Muscle layer of duodenum (tissue), 2 donors: ENCODE measurements around the gene KIAA1549.

ENCODE experiments used
- H3K27ac ChIP-seq: one replicate; pipeline ENCODE4 v1.7.0; 2013; ENCODE audit warnings: mild to moderate bottlenecking, low read length
- H3K27me3 ChIP-seq: one replicate; pipeline ENCODE4 v1.7.0; 2013; ENCODE audit warnings: low read depth, mild to moderate bottlenecking, control low read depth, low read length
- H3K36me3 ChIP-seq, 2 donors: one replicate each; pipeline ENCODE4 v1.7.0; 2013; ENCODE audit warnings: low read length in 2 of 2, control low read depth in 1 of 2, mild to moderate bottlenecking in 1 of 2; ENCODE audit not compliant: insufficient read depth in 2 of 2, control insufficient read depth in 1 of 2
- H3K4me1 ChIP-seq, 2 donors: one replicate each; pipeline ENCODE4 v1.7.0; 2013; ENCODE audit warnings: low read length in 2 of 2, mild to moderate bottlenecking in 2 of 2, control low read depth in 1 of 2, moderate library complexity in 1 of 2; ENCODE audit not compliant: insufficient read depth in 2 of 2, control insufficient read depth in 1 of 2
- H3K4me3 ChIP-seq, 2 donors: one replicate each; pipeline ENCODE4 v1.7.0; 2013; ENCODE audit warnings: low read length in 2 of 2, low read depth in 1 of 2, mild to moderate bottlenecking in 1 of 2
- H3K9me3 ChIP-seq, 2 donors: one replicate each; pipeline ENCODE4 v1.7.0; 2013; ENCODE audit warnings: low read length in 2 of 2, control low read depth in 1 of 2, mild to moderate bottlenecking in 1 of 2; ENCODE audit not compliant: control insufficient read depth in 1 of 2
- donor health status: healthy.

Gene KIAA1549

GRCh38 chr7:138974103-138974502, 7.1 kb downstream of the KIAA1549 start:
- Histone ChIP-seq H3K36me3 (no peaks in the 10 kb centered on the region), H3K4me3 (no peak overlapping the region), H3K27ac (no peak overlapping the region), H3K27me3 (no peaks in the 10 kb centered on the region), H3K4me1 (no peaks in the 10 kb centered on the region), H3K9me3 (no peaks in the 10 kb centered on the region)

- no peaks in the 10 kb centered on the region for H3K27me3 ChIP-seq
- H3K9me3 ChIP-seq, result no peaks in the 10 kb centered on the region
- no peak overlapping the region for H3K27ac ChIP-seq
- H3K36me3 ChIP-seq, result no peaks in the 10 kb centered on the region
- no peak overlapping the region for H3K4me3 ChIP-seq
- H3K4me1 ChIP-seq, result no peaks in the 10 kb centered on the region
Measured at GRCh38 chr7:138970952-138971351, 10.2 kb downstream of the KIAA1549 start.

GRCh38 chr7:138970446-138970845, 10.7 kb downstream of the KIAA1549 start:
- no peaks in the 10 kb centered on the region for H3K36me3 ChIP-seq
- H3K27ac ChIP-seq, result no peak overlapping the region
- no peaks in the 10 kb centered on the region for H3K4me1 ChIP-seq
- no peaks in the 10 kb centered on the region for H3K27me3 ChIP-seq
- H3K4me3 ChIP-seq, result no peak overlapping the region
- no peaks in the 10 kb centered on the region for H3K9me3 ChIP-seq

- Histone ChIP-seq H3K9me3 (no peaks in the 10 kb centered on the region), H3K4me1 (no peaks in the 10 kb centered on the region), H3K36me3 (no peaks in the 10 kb centered on the region), H3K27me3 (no peaks in the 10 kb centered on the region), H3K4me3 (no peak overlapping the region), H3K27ac (no peak overlapping the region)
Measured at GRCh38 chr7:138967159-138967558, 14.0 kb downstream of the KIAA1549 start.

GRCh38 chr7:138964624-138965436, 16.4 kb downstream of the KIAA1549 start:
- no peaks in the 10 kb centered on the region for H3K4me1 ChIP-seq

GRCh38 chr7:138963675-138964074, 17.5 kb downstream of the KIAA1549 start:
- Histone ChIP-seq H3K36me3 (no peaks in the 10 kb centered on the region), H3K27me3 (no peaks in the 10 kb centered on the region), H3K4me1 (no peaks in the 10 kb centered on the region), H3K4me3 (no peak overlapping the region), H3K9me3 (no peaks in the 10 kb centered on the region), H3K27ac (no peak overlapping the region)

More at GRCh38 chr7:138964624-138965436, 16.4 kb downstream of the KIAA1549 start:
- no peaks in the 10 kb centered on the region for H3K9me3 ChIP-seq
- H3K4me3 ChIP-seq, result no peak overlapping the region
- H3K27me3 ChIP-seq, result no peaks in the 10 kb centered on the region
- no peaks in the 10 kb centered on the region for H3K36me3 ChIP-seq
- H3K27ac ChIP-seq, result no peak overlapping the region

GRCh38 chr7:138962561-138963270, 18.5 kb downstream of the KIAA1549 start:
- no peaks in the 10 kb centered on the region for H3K9me3 ChIP-seq
- H3K36me3 ChIP-seq, result no peaks in the 10 kb centered on the region
- H3K27ac ChIP-seq, result no peak overlapping the region
- H3K4me3 ChIP-seq, result no peak overlapping the region
- H3K27me3 ChIP-seq, result no peaks in the 10 kb centered on the region
- H3K4me1 ChIP-seq, result no peaks in the 10 kb centered on the region

- Histone ChIP-seq H3K27me3 (no peaks in the 10 kb centered on the region), H3K27ac (no peak overlapping the region), H3K9me3 (no peaks in the 10 kb centered on the region), H3K4me1 (no peaks in the 10 kb centered on the region), H3K4me3 (no peak overlapping the region), H3K36me3 (no peaks in the 10 kb centered on the region)
Measured at GRCh38 chr7:138961159-138961558, 20.0 kb downstream of the KIAA1549 start.

GRCh38 chr7:138958391-138958956, 22.7 kb downstream of the KIAA1549 start:
- H3K36me3 ChIP-seq, result no peaks in the 10 kb centered on the region
- no peaks in the 10 kb centered on the region for H3K4me1 ChIP-seq
- no peaks in the 10 kb centered on the region for H3K27me3 ChIP-seq
- H3K4me3 ChIP-seq, result no peak overlapping the region
- H3K27ac ChIP-seq, result no peak overlapping the region
- H3K9me3 ChIP-seq, result no peaks in the 10 kb centered on the region

- Histone ChIP-seq H3K27ac (no peak overlapping the region), H3K36me3 (no peaks in the 10 kb centered on the region), H3K4me1 (no peaks in the 10 kb centered on the region), H3K27me3 (no peaks in the 10 kb centered on the region), H3K9me3 (no peaks in the 10 kb centered on the region), H3K4me3 (no peak overlapping the region)
Measured at GRCh38 chr7:138957753-138958390, 23.3 kb downstream of the KIAA1549 start.

- Histone ChIP-seq H3K9me3 (no peaks in the 10 kb centered on the region), H3K4me3 (no peak overlapping the region), H3K27me3 (no peaks in the 10 kb centered on the region), H3K27ac (no peak overlapping the region), H3K4me1 (no peaks in the 10 kb centered on the region), H3K36me3 (no peaks in the 10 kb centered on the region)
Measured at GRCh38 chr7:138957217-138957616, 24.0 kb downstream of the KIAA1549 start.
